ENCODE results near the gene SMARCAL1.
A peak's percentile ranks its signal among the peaks of the same experiment; 100 is the strongest.

SMARCAL1 gene

GRCh38 chr2:216392945-216393840 lies 19.1 kb upstream of the SMARCAL1 start:
- no peak for DNase-seq (ENCODE audit: extremely low spot score)
- ChIA-PET POLR2A (no interaction called here), CTCF (interaction anchor here (1.3 to 2.6 kb wide), 2 partner anchors 11 to 26 kb away, joined by 3 to 10 read pairs; no protein-coding TSS in a partner anchor)
- no peak for TF ChIP-seq CTCF (IDR thresholded peaks at IDR 0.05; ENCODE audit: control extremely low read depth, extremely low read depth, low read depth, missing control alignments)

GRCh38 chr2:216394881-216395280 lies 17.4 kb upstream of the SMARCAL1 start:
- ChIA-PET POLR2A (no interaction called here), CTCF (interaction anchor here (1.8 kb wide), 1 partner anchor 10 kb away, joined by 5 read pairs; no protein-coding TSS in a partner anchor)
- TF ChIP-seq CTCF (IDR thresholded peaks at IDR 0.05; ENCODE audit: control extremely low read depth, extremely low read depth, low read depth, missing control alignments) = no peak
- DNase-seq (ENCODE audit: extremely low spot score) = no peak

- POLR2A ChIA-PET = no interaction called here
- no peak for TF ChIP-seq CTCF (IDR thresholded peaks at IDR 0.05; ENCODE audit: control extremely low read depth, extremely low read depth, low read depth, missing control alignments)
- CTCF ChIA-PET = interaction anchor here (2.3 to 4.0 kb wide), 2 partner anchors 10 to 177 kb away, joined by 11 to 20 read pairs; no protein-coding TSS in a partner anchor
- DNase-seq (ENCODE audit: extremely low spot score) = no peak
Measured at GRCh38 chr2:216399621-216400020, 12.7 kb upstream of the SMARCAL1 start.

- ChIA-PET POLR2A (no interaction called here), CTCF (interaction anchor here (0.8 to 6.1 kb wide), 6 partner anchors 13 to 293 kb away, joined by 3 to 60 read pairs (median 14); partner anchors contain the start of genes RPL37A and XRCC5)
- TF ChIP-seq CTCF (IDR thresholded peaks at IDR 0.05; ENCODE audit: control extremely low read depth, extremely low read depth, low read depth, missing control alignments) = no peak
- no peak for DNase-seq (ENCODE audit: extremely low spot score)
Measured at GRCh38 chr2:216402751-216403150, 9.5 kb upstream of the SMARCAL1 start.

GRCh38 chr2:216404010-216404618 lies 8.2 kb upstream of the SMARCAL1 start:
- ChIA-PET CTCF (interaction anchor here (0.6 to 6.1 kb wide), 32 partner anchors 9 to 363 kb away, joined by 3 to 60 read pairs (median 4); partner anchors contain the start of genes RPL37A and XRCC5), POLR2A (no interaction called here)
- TF ChIP-seq CTCF (IDR thresholded peaks at IDR 0.05; ENCODE audit: control extremely low read depth, extremely low read depth, low read depth, missing control alignments) = peak; percentile 81
- peak; percentile 40 for DNase-seq (ENCODE audit: extremely low spot score)

GRCh38 chr2:216405588-216405987 lies 6.7 kb upstream of the SMARCAL1 start:
- no peak for TF ChIP-seq CTCF (IDR thresholded peaks at IDR 0.05; ENCODE audit: control extremely low read depth, extremely low read depth, low read depth, missing control alignments)
- POLR2A ChIA-PET = no interaction called here
- DNase-seq (ENCODE audit: extremely low spot score) = no peak
- CTCF ChIA-PET = interaction anchor here (1.0 to 6.1 kb wide), 10 partner anchors 10 to 296 kb away, joined by 3 to 60 read pairs (median 6); partner anchors contain the start of gene XRCC5

All from GM10248 (cell line).